Coronary artery (tissue), 2 donors: ENCODE results near the gene FEM1A.

Source experiments
- DNase-seq: peaks from one replicate; pipeline ENCODE4 v3.0.0-alpha.2; 2017; ENCODE audit warnings: low spot score
- H3K27ac ChIP-seq, 2 donors: fragments of 200-600 bp; sonication (generic); one replicate each; pipeline ENCODE4 v1.5.1; 2016 to 2019
- H3K4me3 ChIP-seq: fragments of 200-600 bp; sonication (generic); 2 replicates; pipeline ENCODE4 v1.5.1; 2016; ENCODE audit warnings: mild to moderate bottlenecking, moderate library complexity
- CTCF ChIP-seq: fragments of 200-600 bp; sonication (generic); IDR thresholded peaks from one replicate; pipeline ENCODE4 v1.5.1; 2019; ENCODE audit warnings: antibody characterized with exemption

Gene FEM1A

GRCh38 chr19:4806384-4806783 is 14.8 kb downstream of the FEM1A start:
- no peak for DNase-seq
- no peak overlapping the region for H3K27ac ChIP-seq
- no peak for TF ChIP-seq CTCF
- no peak overlapping the region for H3K4me3 ChIP-seq

GRCh38 chr19:4807188-4807587 is 15.7 kb downstream of the FEM1A start:
- DNase-seq: no peak
- no peak for TF ChIP-seq CTCF
- Histone ChIP-seq H3K4me3 (no peak overlapping the region), H3K27ac (no peak overlapping the region)

GRCh38 chr19:4811328-4812131 is 20.0 kb downstream of the FEM1A start:
- Histone ChIP-seq H3K27ac (peak overlapping the region; percentile 79 to 93), H3K4me3 (no peak overlapping the region)
- peak; percentile 88 for DNase-seq
- TF ChIP-seq CTCF: peak; percentile 56

GRCh38 chr19:4814625-4815425 is 23.3 kb downstream of the FEM1A start:
- H3K27ac ChIP-seq: no peak overlapping the region
- H3K4me3 ChIP-seq: peak overlapping the region; percentile 59
- DNase-seq: no peak
- no peak for TF ChIP-seq CTCF

GRCh38 chr19:4815426-4816201 is 24.1 kb downstream of the FEM1A start:
- peak overlapping the region; percentile 59 for H3K4me3 ChIP-seq
- TF ChIP-seq CTCF: no peak
- DNase-seq: peak; percentile 90
- H3K27ac ChIP-seq: peak overlapping the region in 1 of 2 donors; percentile 32

GRCh38 chr19:4816202-4816949 is 24.8 kb downstream of the FEM1A start:
- no peak for TF ChIP-seq CTCF
- Histone ChIP-seq H3K4me3 (peak overlapping the region; percentile 59), H3K27ac (peak overlapping the region in 1 of 2 donors; percentile 32)
- no peak for DNase-seq
